HG03342 (cell line): ENCODE data around the gene FGD2.
"Not testable (repeated sequence)": the region's sequence is repeated elsewhere in the genome, so short reads cannot be mapped to it uniquely, and the experiment has no call there.

Source experiments
- ATAC-seq: cut with Tn5 transposase; IDR thresholded peaks from one replicate; pipeline ENCODE4 v1.9.1; 2021; ENCODE audit warnings: mild to moderate bottlenecking, moderate library complexity; ENCODE audit not compliant: unreplicated experiment

FGD2 gene

GRCh38 chr6:37038292-37039198 is 33.1 kb downstream of the FGD2 start:
- ATAC-seq, result no peak

GRCh38 chr6:37039958-37040357 is 34.5 kb downstream of the FGD2 start:
- ATAC-seq, result no peak

- ATAC-seq, result no peak
Measured at GRCh38 chr6:37041521-37041920, 36.1 kb downstream of the FGD2 start.

GRCh38 chr6:37042150-37042549 is 36.7 kb downstream of the FGD2 start:
- no peak for ATAC-seq

- ATAC-seq, result not testable (repeated sequence)
Measured at GRCh38 chr6:37043091-37043490, 37.6 kb downstream of the FGD2 start.

GRCh38 chr6:37047346-37047688 is 41.9 kb downstream of the FGD2 start:
- no peak for ATAC-seq

GRCh38 chr6:37047689-37048402 is 42.4 kb downstream of the FGD2 start:
- no peak for ATAC-seq

GRCh38 chr6:37048403-37048850 is 43.0 kb downstream of the FGD2 start:
- no peak for ATAC-seq

GRCh38 chr6:37048851-37049757 is 43.6 kb downstream of the FGD2 start:
- ATAC-seq, result peak; percentile 50

- ATAC-seq, result no peak
Measured at GRCh38 chr6:37049758-37050044, 44.2 kb downstream of the FGD2 start.

GRCh38 chr6:37050045-37050853 is 44.8 kb downstream of the FGD2 start:
- peak; percentile 47 for ATAC-seq

GRCh38 chr6:37050854-37051137 is 45.3 kb downstream of the FGD2 start:
- ATAC-seq, result no peak

- no peak for ATAC-seq
Measured at GRCh38 chr6:37051138-37052026, 45.9 kb downstream of the FGD2 start.

- no peak for ATAC-seq
Measured at GRCh38 chr6:37052027-37052628, 46.7 kb downstream of the FGD2 start.

- no peak for ATAC-seq
Measured at GRCh38 chr6:37053683-37054082, 48.2 kb downstream of the FGD2 start.

GRCh38 chr6:37054171-37054570 is 48.7 kb downstream of the FGD2 start:
- no peak for ATAC-seq

GRCh38 chr6:37054580-37054979 is 49.1 kb downstream of the FGD2 start:
- no peak for ATAC-seq

GRCh38 chr6:37056112-37056403 is 50.6 kb downstream of the FGD2 start:
- no peak for ATAC-seq

GRCh38 chr6:37056439-37057127 is 51.1 kb downstream of the FGD2 start:
- no peak for ATAC-seq
